H1 (cell line): Measurements from ENCODE around the gene PCDHGB3. TPM values are rescaled to one million over a fixed set of nuclear protein-coding genes. Genes with fewer than 3 reads are reported as not detected.

Source experiments
- CTCF ChIA-PET: fragments of 300-600 bp; sonication (Branson Sonifier 250); formaldehyde crosslinking; loops from one replicate; lab custom pipeline; 2021; ENCODE audit not compliant: partially characterized antibody; lab: Charles Lee
- POLR2A ChIA-PET: fragments of 300-600 bp; sonication (Branson Sonifier 250); formaldehyde crosslinking; loops from one replicate; lab custom pipeline; 2021; ENCODE audit warnings: inconsistent platforms; ENCODE audit not compliant: partially characterized antibody; lab: Charles Lee
- DNase-seq, 2 experiments: peaks; one replicate each; pipeline versions ENCODE4 v3.0.0 to v3.0.0-alpha.2; 2010 to 2022; ENCODE audit warnings: low spot score in 2 of 2, low read depth in 1 of 2, mixed read lengths in 1 of 2
- FAIRE-seq: peaks from 2 replicates; lab custom pipeline; 2011; peaks lifted over from hg19 to GRCh38; lab: Jason Lieb, UNC
- H2AFZ ChIP-seq: 2 replicates; pipeline ENCODE4 v1.8.1; 2012; ENCODE audit warnings: low read length, inconsistent platforms
- H2AK5ac ChIP-seq: 2 replicates; pipeline ENCODE4 v1.6.1; 2013; ENCODE audit warnings: low read depth, low read length
- H2BK120ac ChIP-seq: replicated peaks from 2 replicates; pipeline ENCODE3; 2013; ENCODE audit warnings: low read depth, low read length, inconsistent platforms
- H2BK12ac ChIP-seq: 2 replicates; pipeline ENCODE4 v1.6.1; 2013; ENCODE audit warnings: low read depth, low read length
- H2BK15ac ChIP-seq: 2 replicates; pipeline ENCODE4 v1.6.1; 2013; ENCODE audit warnings: low read length
- H2BK20ac ChIP-seq: 2 replicates; pipeline ENCODE4 v1.6.1; 2013; ENCODE audit warnings: low read length
- H2BK5ac ChIP-seq: 2 replicates; pipeline ENCODE4 v1.6.1; 2013; ENCODE audit warnings: low read depth, low read length
- H3K14ac ChIP-seq: 2 replicates; pipeline ENCODE4 v1.6.1; 2013; ENCODE audit warnings: inconsistent platforms; ENCODE audit not compliant: insufficient read length
- H3K18ac ChIP-seq: 2 replicates; pipeline ENCODE4 v1.6.1; 2013; ENCODE audit warnings: low read length; ENCODE audit errors: extremely low read depth
- H3K23ac ChIP-seq: 2 replicates; pipeline ENCODE4 v1.6.1; 2013; ENCODE audit warnings: inconsistent platforms; ENCODE audit not compliant: insufficient read length
- H3K23me2 ChIP-seq: 2 replicates; pipeline ENCODE4 v1.6.1; 2013; ENCODE audit warnings: low read depth, low read length
- H3K27ac ChIP-seq: 2 replicates; pipeline ENCODE4 v1.6.1; 2011; ENCODE audit warnings: low read depth, low read length, inconsistent platforms
- H3K27me3 ChIP-seq, 4 experiments: replicated peaks in 1 of 4; 1 replicate in 1 of 4; 2 replicates in 3 of 4; pipeline versions ENCODE4 v1.6.1 to v1.8.1; 2011 to 2013; ENCODE audit warnings: low read length in 3 of 4, mild to moderate bottlenecking in 3 of 4, inconsistent platforms in 2 of 4, mixed read lengths in 2 of 4, moderate library complexity in 1 of 4; ENCODE audit not compliant: control insufficient read depth in 3 of 4, insufficient read depth in 3 of 4; ENCODE audit errors: extremely low read depth in 1 of 4
- H3K36me3 ChIP-seq, 4 experiments: 2 replicates each; pipeline versions ENCODE4 v1.6.1 to v1.8.1; 2011 to 2013; ENCODE audit warnings: mild to moderate bottlenecking in 4 of 4, low read length in 3 of 4, moderate library complexity in 2 of 4, control low read depth in 1 of 4, inconsistent platforms in 1 of 4; ENCODE audit not compliant: insufficient read depth in 4 of 4, control insufficient read depth in 2 of 4
- H3K4ac ChIP-seq: replicated peaks from 2 replicates; pipeline ENCODE3; 2013; ENCODE audit warnings: low read length, low read depth, mixed read lengths, inconsistent platforms; ENCODE audit not compliant: insufficient read length
- H3K4me1 ChIP-seq, 4 experiments: replicated peaks in 1 of 4; 1 replicate in 1 of 4; 2 replicates in 3 of 4; pipeline versions ENCODE4 v1.6.1 to v1.8.1; 2011 to 2013; ENCODE audit warnings: low read length in 3 of 4, inconsistent platforms in 2 of 4, mixed read lengths in 1 of 4; ENCODE audit not compliant: insufficient read depth in 4 of 4, control insufficient read depth in 3 of 4
- H3K4me2 ChIP-seq, 2 experiments: 2 replicates each; pipeline versions ENCODE4 v1.6.1 to v1.8.1; 2011 to 2013; ENCODE audit warnings: low read depth in 2 of 2, low read length in 2 of 2, control low read depth in 1 of 2, inconsistent platforms in 1 of 2, mild to moderate bottlenecking in 1 of 2; ENCODE audit not compliant: insufficient read depth in 1 of 2
- H3K4me3 ChIP-seq, 4 experiments: fragments of 200-600, 300-600 bp in 1 of 4; sonication (generic), shearing (Covaris generic), sonication (Bioruptor Twin) in 1 of 4; 2 replicates each; pipeline versions ENCODE4 v1.5.1 to v1.8.1; 2011 to 2016; ENCODE audit warnings: low read length in 4 of 4, low read depth in 3 of 4, control low read depth in 2 of 4, inconsistent platforms in 2 of 4, mild to moderate bottlenecking in 2 of 4, mixed read lengths in 1 of 4, moderate library complexity in 1 of 4; ENCODE audit not compliant: insufficient read depth in 2 of 4; ENCODE audit errors: extremely low read depth in 1 of 4
- H3K56ac ChIP-seq: replicated peaks from 2 replicates; pipeline ENCODE3; 2013; ENCODE audit warnings: low read depth, mild to moderate bottlenecking, mixed read lengths, low read length, inconsistent platforms; ENCODE audit not compliant: insufficient read length
- H3K79me1 ChIP-seq: 2 replicates; pipeline ENCODE4 v1.6.1; 2013; ENCODE audit warnings: low read depth, low read length, control low read depth
- H3K79me2 ChIP-seq, 2 experiments: 2 replicates each; pipeline versions ENCODE4 v1.6.1 to v1.8.1; 2012 to 2013; ENCODE audit warnings: low read length in 2 of 2, mild to moderate bottlenecking in 2 of 2, inconsistent platforms in 1 of 2; ENCODE audit not compliant: insufficient read depth in 2 of 2, control insufficient read depth in 1 of 2
- H3K9ac ChIP-seq, 4 experiments: replicated peaks in 1 of 4; 1 replicate in 1 of 4; 2 replicates in 3 of 4; pipeline versions ENCODE4 v1.6.1 to v1.8.1; 2011 to 2013; ENCODE audit warnings: low read depth in 3 of 4, low read length in 3 of 4, control low read depth in 2 of 4, mild to moderate bottlenecking in 2 of 4, moderate library complexity in 2 of 4, inconsistent platforms in 1 of 4; ENCODE audit errors: extremely low read depth in 1 of 4
- H3K9me3 ChIP-seq, 2 experiments: 2 replicates each; pipeline versions ENCODE4 v1.6.1 to v1.8.1; 2012 to 2013; ENCODE audit warnings: mild to moderate bottlenecking in 2 of 2, moderate library complexity in 2 of 2, control low read depth in 1 of 2, inconsistent platforms in 1 of 2, low read depth in 1 of 2, low read length in 1 of 2, mixed read lengths in 1 of 2; ENCODE audit not compliant: insufficient read depth in 2 of 2
- H4K20me1 ChIP-seq, 2 experiments: replicated peaks in 1 of 2; 2 replicates each; pipeline versions ENCODE3 to v1.8.1; 2011 to 2013; ENCODE audit warnings: inconsistent platforms in 2 of 2, low read length in 2 of 2, mild to moderate bottlenecking in 1 of 2; ENCODE audit not compliant: insufficient read depth in 2 of 2, control insufficient read depth in 1 of 2
- H4K5ac ChIP-seq: 2 replicates; pipeline ENCODE4 v1.6.1; 2013; ENCODE audit warnings: low read length, low read depth, mixed read lengths, inconsistent platforms; ENCODE audit not compliant: insufficient read length
- H4K8ac ChIP-seq: 2 replicates; pipeline ENCODE4 v1.8.0; 2013; ENCODE audit warnings: mild to moderate bottlenecking, moderate library complexity, low read length, inconsistent platforms; ENCODE audit not compliant: insufficient read depth; ENCODE audit errors: extremely low read depth
- H4K91ac ChIP-seq: replicated peaks from 2 replicates; pipeline ENCODE3; 2013; ENCODE audit warnings: low read length, mixed read lengths, inconsistent platforms; ENCODE audit not compliant: insufficient read length
- RNF2 ChIP-seq: fragments of 200-900, 300-1000 bp; sonication (generic); IDR thresholded peaks from 2 replicates; pipeline ENCODE4 v1.7.1; 2016; ENCODE audit warnings: borderline replicate concordance, low read depth, mild to moderate bottlenecking, antibody characterized with exemption, low read length; ENCODE audit not compliant: poor library complexity, severe bottlenecking; ENCODE audit errors: missing control alignments
- WGBS, 2 experiments: shearing (Covaris generic) in 1 of 2; methylation state at CpG; one replicate each; pipeline versions ENCODE4 v1.1.6 to v1.1.7; 2013 to 2015; ENCODE audit warnings: low lambda C conversion rate in 2 of 2, mixed read lengths in 2 of 2, inconsistent platforms in 1 of 2, low coverage in 1 of 2, missing lambda C conversion rate in 1 of 2; ENCODE audit not compliant: insufficient replicate concordance in 2 of 2, insufficient coverage in 1 of 2, insufficient read length in 1 of 2; ENCODE audit errors: extremely low coverage in 1 of 2, missing lambda C conversion rate in 1 of 2; 5-methylcytosine and 5-hydroxymethylcytosine counted together
- polyA plus RNA-seq, 7 experiments: library from polyadenylated mRNA; depleted of rRNA in 3 of 7; stranded (reverse) in 5 of 7; unstranded in 2 of 7; fragments of >200 nt in 5 of 7; fragments of 200-250 nt in 2 of 7; gene quantifications; 1 replicate in 5 of 7; 2 replicates in 1 of 7; 4 replicates in 1 of 7; pipeline versions ENCODE4 v1.2.1 to v1.2.3, GENCODE V29; 2011 to 2013; ENCODE audit warnings: missing spikeins in 2 of 7, mixed read lengths in 2 of 7
- total RNA-seq: library from RNA; stranded (reverse); fragmentation: NEBNext Ultra II Directional; extraction: Animal tissue kit (Norgen Biotek cat#: 25700); gene quantifications from 2 replicates; pipeline ENCODE4 v1.2.1, GENCODE V29; 2021

Gene PCDHGB3
- total and polyA plus RNA-seq, 2 of the 8 experiments (the other 6 are each of a cell fraction or from before 2014, with no cell fraction given) = 1.6 to 1.9 TPM

- ChIA-PET CTCF (interaction anchor here (0.6 to 4.7 kb wide), 8 partner anchors 9 to 187 kb away, joined by 3 to 25 read pairs (median 3); partner anchors contain the start of genes PCDHB10, PCDHB15 and PCDHGB1), POLR2A (no interaction called here)
- H3K4ac ChIP-seq = no peak overlapping the region
These were observed 47.8 kb upstream of the PCDHGB3 start for GRCh38 chr5:141322261-141322660.

More at GRCh38 chr5:141322261-141322660, 47.8 kb upstream of the PCDHGB3 start:
- Histone ChIP-seq H3K79me1 (no peaks in the 10 kb centered on the region), H2BK15ac (no peak overlapping the region), H4K5ac (no peak overlapping the region), H2BK5ac (no peak overlapping the region), H3K4me3 (no peak overlapping the region), H3K14ac (no peak overlapping the region), H2AFZ (no peak overlapping the region), H3K56ac (no peak overlapping the region), H3K9ac (no peak overlapping the region), H4K91ac (no peak overlapping the region), H3K23ac (no peak overlapping the region), H3K18ac (no peak overlapping the region), H2AK5ac (no peak overlapping the region), H2BK120ac (no peak overlapping the region), H4K20me1 (no peaks in the 10 kb centered on the region), H3K9me3 (peaks cover 22 to 25% of the 10 kb centered on the region in 2 experiments), H2BK20ac (no peak overlapping the region), H3K27me3 (no peaks in the 10 kb centered on the region), H4K8ac (no peak overlapping the region), H3K27ac (no peak overlapping the region), H3K23me2 (peaks cover 4% of the 10 kb centered on the region), H3K4me1 (no peaks in the 10 kb centered on the region), H3K79me2 (peaks cover 11 to 25% of the 10 kb centered on the region in 2 experiments), H2BK12ac (no peak overlapping the region), H3K36me3 (peaks cover 5 to 25% (median 17%) of the 10 kb centered on the region in 4 experiments; a peak in 6 of 8 replicates), H3K4me2 (no peak overlapping the region)
- DNase-seq (no peak), FAIRE-seq (no peak)
- 86 to 100% methylated on average over 1 to 3 of the region's 3 CpGs for WGBS, 2 experiments
- TF ChIP-seq RNF2 = no peak
